HEK293 (cell line): ENCODE data around the gene FAM149B1.

Experiments used
- ATF2 ChIP-seq: fragments of 450-650 bp; formaldehyde crosslinking; IDR thresholded peaks from 2 replicates; pipeline ENCODE4 v1.5.1; 2016; ENCODE audit warnings: missing biosample characterization, missing genetic modification characterization, low read depth
- BCL11A ChIP-seq: fragments of 450-650 bp; formaldehyde crosslinking; IDR thresholded peaks from 2 replicates; pipeline ENCODE4 v1.5.1; 2016; ENCODE audit warnings: low read depth, missing biosample characterization, missing genetic modification characterization
- CTCF ChIP-seq: fragments of 450-650 bp; formaldehyde crosslinking; IDR thresholded peaks from 2 replicates; pipeline ENCODE4 v1.5.1; 2016; ENCODE audit warnings: missing biosample characterization, missing genetic modification characterization
- EGR2 ChIP-seq: fragments of 450-650 bp; formaldehyde crosslinking; IDR thresholded peaks from 2 replicates; pipeline ENCODE4 v1.5.1; 2016; ENCODE audit warnings: low read depth, missing biosample characterization, missing genetic modification characterization
- GLIS1 ChIP-seq: fragments of 450-650 bp; formaldehyde crosslinking; IDR thresholded peaks from 2 replicates; pipeline ENCODE4 v1.5.1; 2016; ENCODE audit warnings: missing biosample characterization, missing genetic modification characterization
- KLF10 ChIP-seq: fragments of 450-650 bp; IDR thresholded peaks from 2 replicates; pipeline ENCODE4 v1.5.1; 2018; ENCODE audit warnings: missing biosample characterization, mild to moderate bottlenecking, missing genetic modification characterization
- KLF17 ChIP-seq: fragments of 450-650 bp; formaldehyde crosslinking; IDR thresholded peaks from 2 replicates; pipeline ENCODE4 v1.5.1; 2016; ENCODE audit warnings: missing biosample characterization, missing genetic modification characterization
- OVOL3 ChIP-seq: fragments of 450-650 bp; formaldehyde crosslinking; IDR thresholded peaks from 2 replicates; pipeline ENCODE4 v1.5.1; 2016; ENCODE audit warnings: missing biosample characterization, missing genetic modification characterization
- ZBTB1 ChIP-seq: fragments of 450-650 bp; formaldehyde crosslinking; IDR thresholded peaks from 2 replicates; pipeline ENCODE4 v1.5.1; 2016; ENCODE audit warnings: missing biosample characterization, missing genetic modification characterization
- ZBTB10 ChIP-seq: fragments of 450-650 bp; formaldehyde crosslinking; IDR thresholded peaks from 2 replicates; pipeline ENCODE4 v1.5.1; 2016; ENCODE audit warnings: missing biosample characterization, missing genetic modification characterization
- ZBTB20 ChIP-seq: fragments of 450-650 bp; formaldehyde crosslinking; IDR thresholded peaks from 2 replicates; pipeline ENCODE4 v1.5.1; 2016; ENCODE audit warnings: missing biosample characterization, missing genetic modification characterization
- ZNF133 ChIP-seq: fragments of 450-650 bp; formaldehyde crosslinking; IDR thresholded peaks from 2 replicates; pipeline ENCODE4 v1.5.1; 2016; ENCODE audit warnings: missing biosample characterization, missing genetic modification characterization
- ZNF148 ChIP-seq: fragments of 450-650 bp; formaldehyde crosslinking; IDR thresholded peaks from 2 replicates; pipeline ENCODE4 v1.5.0; 2017; ENCODE audit warnings: missing biosample characterization, missing genetic modification characterization, borderline replicate concordance
- ZNF354C ChIP-seq: fragments of 450-650 bp; formaldehyde crosslinking; IDR thresholded peaks from 2 replicates; pipeline ENCODE4 v1.5.1; 2016; ENCODE audit warnings: missing biosample characterization, missing genetic modification characterization, low read depth, borderline replicate concordance
- ZNF404 ChIP-seq: fragments of 450-650 bp; formaldehyde crosslinking; IDR thresholded peaks from 2 replicates; pipeline ENCODE4 v1.5.1; 2017; ENCODE audit warnings: missing biosample characterization, missing genetic modification characterization
- ZNF548 ChIP-seq: fragments of 450-650 bp; formaldehyde crosslinking; IDR thresholded peaks from 2 replicates; pipeline ENCODE4 v1.5.1; 2016; ENCODE audit warnings: missing biosample characterization, missing genetic modification characterization
- ZNF560 ChIP-seq: fragments of 450-650 bp; formaldehyde crosslinking; IDR thresholded peaks from 2 replicates; pipeline ENCODE4 v1.5.1; 2017; ENCODE audit warnings: missing biosample characterization, missing genetic modification characterization, borderline replicate concordance
- ZNF561 ChIP-seq: fragments of 450-650 bp; IDR thresholded peaks from 2 replicates; pipeline ENCODE4 v1.5.1; 2018; ENCODE audit warnings: missing biosample characterization, missing genetic modification characterization, borderline replicate concordance
- TF ChIP-seq, protein P1 (sequence below): fragments of 450-650 bp; formaldehyde crosslinking; IDR thresholded peaks from 2 replicates; pipeline ENCODE4 v1.5.1; 2016; ENCODE audit warnings: missing biosample characterization, missing genetic modification characterization
- TF ChIP-seq, protein P2 (sequence below): fragments of 450-650 bp; formaldehyde crosslinking; IDR thresholded peaks from 2 replicates; pipeline ENCODE4 v1.5.1; 2016; ENCODE audit warnings: missing biosample characterization, missing genetic modification characterization
- TF ChIP-seq, protein P3 (sequence below): fragments of 450-650 bp; formaldehyde crosslinking; IDR thresholded peaks from 2 replicates; pipeline ENCODE4 v1.5.1; 2016; ENCODE audit warnings: missing biosample characterization, missing genetic modification characterization

Gene FAM149B1

GRCh38 chr10:73246646-73247508, 79.0 kb downstream of the FAM149B1 start, which contains the start of gene DNAJC9 (continued):
- TF ChIP-seq ZBTB10 (tag by site-specific recombination): 0 out of 2 replicates have a peak, but pooled peaks have one; percentile 26
- TF ChIP-seq ZNF133: no peak
- peak; percentile 54; the same call in 1 of the 2 replicates for TF ChIP-seq OVOL3 (tag by site-specific recombination)
- TF ChIP-seq ZNF148: no peak
- TF ChIP-seq ZNF354C (tag by site-specific recombination): no peak
- TF ChIP-seq ZBTB1: no peak
- TF ChIP-seq CTCF: peak; percentile 62; the same call in 1 of the 2 replicates
- TF ChIP-seq ZNF548 (tag by site-specific recombination): no peak
- TF ChIP-seq BCL11A (tag by site-specific recombination): peak; percentile 81; the same call in 1 of the 2 replicates
- peak; percentile 85; the same call in 1 of the 2 replicates for TF ChIP-seq KLF17
- no peak for TF ChIP-seq ATF2
- TF ChIP-seq, protein P1, sequence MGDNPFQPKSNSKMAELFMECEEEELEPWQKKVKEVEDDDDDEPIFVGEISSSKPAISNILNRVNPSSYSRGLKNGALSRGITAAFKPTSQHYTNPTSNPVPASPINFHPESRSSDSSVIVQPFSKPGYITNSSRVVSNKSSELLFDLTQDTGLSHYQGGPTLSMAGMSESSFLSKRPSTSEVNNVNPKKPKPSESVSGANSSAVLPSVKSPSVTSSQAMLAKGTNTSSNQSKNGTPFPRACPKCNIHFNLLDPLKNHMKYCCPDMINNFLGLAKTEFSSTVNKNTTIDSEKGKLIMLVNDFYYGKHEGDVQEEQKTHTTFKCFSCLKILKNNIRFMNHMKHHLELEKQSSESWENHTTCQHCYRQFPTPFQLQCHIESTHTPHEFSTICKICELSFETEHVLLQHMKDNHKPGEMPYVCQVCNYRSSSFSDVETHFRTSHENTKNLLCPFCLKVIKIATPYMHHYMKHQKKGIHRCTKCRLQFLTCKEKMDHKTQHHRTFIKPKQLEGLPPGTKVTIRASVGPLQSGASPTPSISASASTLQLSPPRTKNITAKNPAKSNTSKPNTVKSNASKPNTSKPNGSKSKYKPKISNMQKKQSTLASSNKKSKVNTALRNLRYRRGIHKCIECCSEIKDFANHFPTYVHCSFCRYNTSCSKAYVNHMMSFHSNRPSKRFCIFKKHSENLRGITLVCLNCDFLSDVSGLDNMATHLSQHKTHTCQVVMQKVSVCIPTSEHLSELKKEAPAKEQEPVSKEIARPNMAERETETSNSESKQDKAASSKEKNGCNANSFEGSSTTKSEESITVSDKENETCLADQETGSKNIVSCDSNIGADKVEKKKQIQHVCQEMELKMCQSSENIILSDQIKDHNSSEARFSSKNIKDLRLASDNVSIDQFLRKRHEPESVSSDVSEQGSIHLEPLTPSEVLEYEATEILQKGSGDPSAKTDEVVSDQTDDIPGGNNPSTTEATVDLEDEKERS (tag by site-specific recombination): no peak
- TF ChIP-seq, protein P2, sequence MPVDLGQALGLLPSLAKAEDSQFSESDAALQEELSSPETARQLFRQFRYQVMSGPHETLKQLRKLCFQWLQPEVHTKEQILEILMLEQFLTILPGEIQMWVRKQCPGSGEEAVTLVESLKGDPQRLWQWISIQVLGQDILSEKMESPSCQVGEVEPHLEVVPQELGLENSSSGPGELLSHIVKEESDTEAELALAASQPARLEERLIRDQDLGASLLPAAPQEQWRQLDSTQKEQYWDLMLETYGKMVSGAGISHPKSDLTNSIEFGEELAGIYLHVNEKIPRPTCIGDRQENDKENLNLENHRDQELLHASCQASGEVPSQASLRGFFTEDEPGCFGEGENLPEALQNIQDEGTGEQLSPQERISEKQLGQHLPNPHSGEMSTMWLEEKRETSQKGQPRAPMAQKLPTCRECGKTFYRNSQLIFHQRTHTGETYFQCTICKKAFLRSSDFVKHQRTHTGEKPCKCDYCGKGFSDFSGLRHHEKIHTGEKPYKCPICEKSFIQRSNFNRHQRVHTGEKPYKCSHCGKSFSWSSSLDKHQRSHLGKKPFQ (tag by site-specific recombination): 0 out of 2 replicates have a peak, but pooled peaks have one; percentile 45
- TF ChIP-seq, protein P3, sequence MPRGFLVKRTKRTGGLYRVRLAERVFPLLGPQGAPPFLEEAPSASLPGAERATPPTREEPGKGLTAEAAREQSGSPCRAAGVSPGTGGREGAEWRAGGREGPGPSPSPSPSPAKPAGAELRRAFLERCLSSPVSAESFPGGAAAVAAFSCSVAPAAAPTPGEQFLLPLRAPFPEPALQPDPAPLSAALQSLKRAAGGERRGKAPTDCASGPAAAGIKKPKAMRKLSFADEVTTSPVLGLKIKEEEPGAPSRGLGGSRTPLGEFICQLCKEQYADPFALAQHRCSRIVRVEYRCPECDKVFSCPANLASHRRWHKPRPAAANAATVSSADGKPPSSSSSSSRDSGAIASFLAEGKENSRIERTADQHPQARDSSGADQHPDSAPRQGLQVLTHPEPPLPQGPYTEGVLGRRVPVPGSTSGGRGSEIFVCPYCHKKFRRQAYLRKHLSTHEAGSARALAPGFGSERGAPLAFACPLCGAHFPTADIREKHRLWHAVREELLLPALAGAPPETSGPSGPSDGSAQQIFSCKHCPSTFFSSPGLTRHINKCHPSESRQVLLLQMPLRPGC (tag by site-specific recombination): peak; percentile 65; the same call in 1 of the 2 replicates
- TF ChIP-seq KLF10: peak; percentile 57
- TF ChIP-seq ZNF404 (tag by site-specific recombination): no peak
- no peak for TF ChIP-seq ZNF560 (tag by site-specific recombination)
- TF ChIP-seq ZNF561 (tag by site-specific recombination): peak; percentile 100
- peak; percentile 73 for TF ChIP-seq GLIS1 (tag by site-specific recombination)
- peak; percentile 98 for TF ChIP-seq ZBTB20
- TF ChIP-seq EGR2 (tag by site-specific recombination): no peak
